Measurements from ENCODE around the gene FRMD3. TPM values are rescaled to one million over a fixed set of nuclear protein-coding genes. Genes with fewer than 3 reads are reported as not detected.

The FRMD3 gene
- total and polyA plus RNA-seq, 2 donors (not counting 1 experiment from before 2014, with no cell fraction given): 0.19 to 0.66 TPM

GRCh38 chr9:83508067-83508466 is 30.1 kb downstream of the FRMD3 start:
- Histone ChIP-seq H3K27me3 (ENCODE audit: control insufficient read depth, insufficient read depth, low read length) (no peaks in the 10 kb centered on the region), H3K79me2 (ENCODE audit: control insufficient read depth, insufficient read depth, low read length) (no peaks in the 10 kb centered on the region), H3K4me3 (replicated peaks in 1 of 4; ENCODE audit: control extremely low read depth in 1 of 4, insufficient read depth in 1 of 4, low read depth in 3 of 4, low read length in 4 of 4) (no peak overlapping the region), H3K36me3 (ENCODE audit: control insufficient read depth, insufficient read depth, low read length) (no peaks in the 10 kb centered on the region), H2AFZ (ENCODE audit: low read length) (no peak overlapping the region), H3K9me3 (ENCODE audit: control insufficient read depth, insufficient read depth, low read depth, low read length) (no peaks in the 10 kb centered on the region), H3K4me2 (ENCODE audit: extremely low read depth, insufficient read depth, low read length) (no peak overlapping the region), H3K27ac (ENCODE audit: insufficient read depth, low read length) (no peak overlapping the region), H3K4me1 (ENCODE audit: control insufficient read depth, extremely low read depth, insufficient read depth, low read length) (no peaks in the 10 kb centered on the region), H3K9ac (ENCODE audit: insufficient read depth, low read length) (no peak overlapping the region), H4K20me1 (ENCODE audit: control insufficient read depth, extremely low read depth, insufficient read depth, low read length) (no peaks in the 10 kb centered on the region)
- TF ChIP-seq CTCF (conservative IDR thresholded peaks at IDR 0.05 in 1 of 2, IDR thresholded peaks at IDR 0.05 in 1 of 2; ENCODE audit: low read depth in 1 of 2, low read length in 2 of 2): no peak
- no peak for DNase-seq (ENCODE audit: low read depth in 2 of 2)

DNA sequence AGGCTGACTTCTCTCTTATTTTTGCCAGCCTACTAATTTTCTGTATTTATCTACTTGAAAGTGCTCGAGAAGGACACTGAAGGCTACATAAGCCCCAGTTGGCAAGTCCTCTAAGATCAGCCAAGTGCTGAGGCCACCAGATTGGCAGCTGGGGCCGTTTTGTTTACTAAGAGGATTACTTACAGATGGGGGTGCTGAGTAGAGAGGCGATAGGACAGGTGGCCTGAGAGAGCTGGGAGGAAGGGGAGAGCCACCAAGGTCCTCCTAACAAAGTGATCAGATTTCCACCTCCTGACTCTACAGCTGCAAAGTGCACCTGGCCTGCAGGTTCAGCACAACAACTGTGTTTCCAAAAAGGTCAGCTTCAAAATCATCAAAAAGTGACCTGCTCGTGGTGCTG is 32.9 kb downstream of the FRMD3 start:
- Histone ChIP-seq H3K27me3 (ENCODE audit: control insufficient read depth, insufficient read depth, low read length) (no peaks in the 10 kb centered on the region), H2AFZ (ENCODE audit: low read length) (no peak overlapping the region), H3K36me3 (ENCODE audit: control insufficient read depth, insufficient read depth, low read length) (no peaks in the 10 kb centered on the region), H3K9ac (ENCODE audit: insufficient read depth, low read length) (no peak overlapping the region), H3K79me2 (ENCODE audit: control insufficient read depth, insufficient read depth, low read length) (no peaks in the 10 kb centered on the region), H3K4me3 (replicated peaks in 1 of 4; ENCODE audit: control extremely low read depth in 1 of 4, insufficient read depth in 1 of 4, low read depth in 3 of 4, low read length in 4 of 4) (no peak overlapping the region), H3K9me3 (ENCODE audit: control insufficient read depth, insufficient read depth, low read depth, low read length) (no peaks in the 10 kb centered on the region), H3K27ac (ENCODE audit: insufficient read depth, low read length) (no peak overlapping the region), H3K4me1 (ENCODE audit: control insufficient read depth, extremely low read depth, insufficient read depth, low read length) (no peaks in the 10 kb centered on the region), H4K20me1 (ENCODE audit: control insufficient read depth, extremely low read depth, insufficient read depth, low read length) (no peaks in the 10 kb centered on the region), H3K4me2 (ENCODE audit: extremely low read depth, insufficient read depth, low read length) (no peak overlapping the region)
- DNase-seq (ENCODE audit: low read depth in 2 of 2): no peak
- no peak for TF ChIP-seq EZH2 (IDR thresholded peaks at IDR 0.05; ENCODE audit: low read length, missing control alignments)
- TF ChIP-seq CTCF (conservative IDR thresholded peaks at IDR 0.05 in 1 of 2, IDR thresholded peaks at IDR 0.05 in 1 of 2; ENCODE audit: low read depth in 1 of 2, low read length in 2 of 2): no peak

GRCh38 chr9:83503866-83504265 is 34.3 kb downstream of the FRMD3 start:
- Histone ChIP-seq H3K9me3 (ENCODE audit: control insufficient read depth, insufficient read depth, low read depth, low read length) (no peaks in the 10 kb centered on the region), H3K4me3 (replicated peaks in 1 of 4; ENCODE audit: control extremely low read depth in 1 of 4, insufficient read depth in 1 of 4, low read depth in 3 of 4, low read length in 4 of 4) (no peak overlapping the region), H3K36me3 (ENCODE audit: control insufficient read depth, insufficient read depth, low read length) (no peaks in the 10 kb centered on the region), H4K20me1 (ENCODE audit: control insufficient read depth, extremely low read depth, insufficient read depth, low read length) (no peaks in the 10 kb centered on the region), H3K27me3 (ENCODE audit: control insufficient read depth, insufficient read depth, low read length) (no peaks in the 10 kb centered on the region), H3K4me2 (ENCODE audit: extremely low read depth, insufficient read depth, low read length) (no peak overlapping the region), H3K79me2 (ENCODE audit: control insufficient read depth, insufficient read depth, low read length) (no peaks in the 10 kb centered on the region), H3K9ac (ENCODE audit: insufficient read depth, low read length) (no peak overlapping the region), H3K27ac (ENCODE audit: insufficient read depth, low read length) (no peak overlapping the region), H2AFZ (ENCODE audit: low read length) (no peak overlapping the region), H3K4me1 (ENCODE audit: control insufficient read depth, extremely low read depth, insufficient read depth, low read length) (no peaks in the 10 kb centered on the region)
- DNase-seq (ENCODE audit: low read depth in 2 of 2): no peak
- TF ChIP-seq EZH2 (IDR thresholded peaks at IDR 0.05; ENCODE audit: low read length, missing control alignments) (no peak), CTCF (conservative IDR thresholded peaks at IDR 0.05 in 1 of 2, IDR thresholded peaks at IDR 0.05 in 1 of 2; ENCODE audit: low read depth in 1 of 2, low read length in 2 of 2) (no peak)

All from fibroblast of lung (primary cell).